Measurements from ENCODE around the gene MAN1A1. TPM values are rescaled to one million over a fixed set of nuclear protein-coding genes. Genes with fewer than 3 reads are reported as not detected.

MAN1A1 gene
- total and polyA plus RNA-seq, 10 donors: 6.0 to 148 (median 93.5) TPM

GRCh38 chr6:119308048-119308570 lies 41.5 kb downstream of the MAN1A1 start:
- H3K4me3 ChIP-seq: no peak overlapping the region
- peaks cover 10 to 50% (median 25%) of the 10 kb centered on the region in 6 donors for H3K4me1 ChIP-seq
- intact Hi-C loops (cut with DNase I; ENCODE audit: low total_unique reads): no loop called here
- WGBS, 5 donors: 55 to 84% (median 67%) methylated on average over 2 of the region's 2 CpGs
- H3K27me3 ChIP-seq (replicated peaks in 1 of 7): no peaks in the 10 kb centered on the region
- TF ChIP-seq POLR2A (IDR thresholded peaks at IDR 0.05) (no peak), CTCF (IDR thresholded peaks at IDR 0.05 in 8 of 11, conservative IDR thresholded peaks at IDR 0.05 in 3 of 11) (no peak), POLR2AphosphoS5 (IDR thresholded peaks at IDR 0.05) (no peak)
- H3K36me3 ChIP-seq: peaks cover 0 to 17% (median 8%) of the 10 kb centered on the region in 6 donors
- no peaks in the 10 kb centered on the region for H3K9me3 ChIP-seq
- H3K27ac ChIP-seq: no peak overlapping the region
- DNase-seq: no peak

- intact Hi-C loops (cut with DNase I; ENCODE audit: low total_unique reads): no loop called here
Measured at GRCh38 chr6:119307056-119307455, 42.5 kb downstream of the MAN1A1 start.

GRCh38 chr6:119306396-119306968 lies 43.1 kb downstream of the MAN1A1 start:
- intact Hi-C loops (cut with DNase I; ENCODE audit: low total_unique reads): no loop called here
- no peaks in the 10 kb centered on the region for H3K27me3 ChIP-seq (replicated peaks in 1 of 7)
- DNase-seq: no peak
- H3K36me3 ChIP-seq: peaks cover 0 to 29% (median 9%) of the 10 kb centered on the region in 6 donors
- TF ChIP-seq POLR2AphosphoS5 (IDR thresholded peaks at IDR 0.05) (no peak), POLR2A (IDR thresholded peaks at IDR 0.05) (no peak), CTCF (IDR thresholded peaks at IDR 0.05 in 8 of 11, conservative IDR thresholded peaks at IDR 0.05 in 3 of 11) (no peak)
- H3K4me3 ChIP-seq: no peak overlapping the region
- H3K9me3 ChIP-seq: no peaks in the 10 kb centered on the region
- peaks cover 0 to 38% (median 11%) of the 10 kb centered on the region in 6 donors for H3K4me1 ChIP-seq
- no peak overlapping the region for H3K27ac ChIP-seq
- WGBS, 5 donors: 47 to 85% (median 50%) methylated on average over 4 of the region's 4 CpGs

More at GRCh38 chr6:119307056-119307455, 42.5 kb downstream of the MAN1A1 start:
- Histone ChIP-seq H3K27ac (no peak overlapping the region), H3K36me3 (peaks cover 0 to 25% (median 8%) of the 10 kb centered on the region in 6 donors), H3K9me3 (no peaks in the 10 kb centered on the region), H3K4me3 (no peak overlapping the region), H3K4me1 (peaks cover 0 to 44% (median 15%) of the 10 kb centered on the region in 6 donors), H3K27me3 (replicated peaks in 1 of 7) (no peaks in the 10 kb centered on the region)
- no peak for DNase-seq
- 74 to 93% (median 84%) methylated on average over 1 of the region's 1 CpG for WGBS, 5 donors
- TF ChIP-seq POLR2AphosphoS5 (IDR thresholded peaks at IDR 0.05) (no peak), POLR2A (IDR thresholded peaks at IDR 0.05) (no peak), CTCF (IDR thresholded peaks at IDR 0.05 in 8 of 11, conservative IDR thresholded peaks at IDR 0.05 in 3 of 11) (no peak)

- H3K27me3 ChIP-seq (replicated peaks in 1 of 7): no peaks in the 10 kb centered on the region
- DNase-seq: no peak
- H3K27ac ChIP-seq: no peak overlapping the region
- WGBS, 5 donors: 94 to 99% (median 95%) methylated on average over 3 of the region's 3 CpGs
- H3K9me3 ChIP-seq: no peaks in the 10 kb centered on the region
- H3K4me1 ChIP-seq: peaks cover 0 to 8% (median under 1%) of the 10 kb centered on the region in 6 donors
- no peak overlapping the region for H3K4me3 ChIP-seq
- TF ChIP-seq POLR2A (IDR thresholded peaks at IDR 0.05) (no peak), CTCF (IDR thresholded peaks at IDR 0.05 in 8 of 11, conservative IDR thresholded peaks at IDR 0.05 in 3 of 11) (no peak), POLR2AphosphoS5 (IDR thresholded peaks at IDR 0.05) (no peak)
- intact Hi-C loops (cut with DNase I; ENCODE audit: low total_unique reads): no loop called here
- peaks cover 0 to 48% (median 15%) of the 10 kb centered on the region in 6 donors for H3K36me3 ChIP-seq
Measured at GRCh38 chr6:119303164-119303887, 46.2 kb downstream of the MAN1A1 start.

Data from spleen (tissue), 11 donors.